Measurements from ENCODE around the gene UBE3D. TPM values are rescaled to one million over a fixed set of nuclear protein-coding genes. Genes with fewer than 3 reads are reported as not detected.

UBE3D gene
- total RNA-seq, 1 experiment from 2014 or later: 10.9 TPM

GRCh38 chr6:82870582-82871172, 195.0 kb downstream of the UBE3D start:
- H3K36me3 Mint-ChIP-seq (ENCODE audit: insufficient read depth, unreplicated experiment): no peaks in the 10 kb centered on the region
- Histone ChIP-seq H3K27me3 (replicated peaks; ENCODE audit: control insufficient read depth, insufficient read depth, low read length) (no peaks in the 10 kb centered on the region), H3K36me3 (ENCODE audit: control insufficient read depth, insufficient read depth, low read length) (no peaks in the 10 kb centered on the region), H3K9me3 (no peaks in the 10 kb centered on the region), H3K4me3 (ENCODE audit: low read depth, low read length) (no peak overlapping the region), H3K4me1 (no peaks in the 10 kb centered on the region)
- no peaks in the 10 kb centered on the region for H3K4me1 Mint-ChIP-seq (ENCODE audit: low read depth, unreplicated experiment)
- ChIA-PET CTCF (no interaction called here), POLR2A (no interaction called here)
- peaks cover 4% of the 10 kb centered on the region for H3K27me3 Mint-ChIP-seq (ENCODE audit: insufficient read depth, unreplicated experiment)
- H3K4me3 Mint-ChIP-seq (ENCODE audit: unreplicated experiment): no peak overlapping the region
- no TSS peak for BruUV-seq (replicated peaks)
- no peak for DNase-seq
- no peak overlapping the region for H3K27ac Mint-ChIP-seq (ENCODE audit: unreplicated experiment)
- TF ChIP-seq CTCF (IDR thresholded peaks at IDR 0.05; ENCODE audit: insufficient read depth in 1 of 2, low read depth in 1 of 2, low read length in 1 of 2, severe bottlenecking in 1 of 2, unreplicated experiment in 1 of 2): no peak
- no peaks in the 10 kb centered on the region for H3K9me3 Mint-ChIP-seq (ENCODE audit: unreplicated experiment)
- intact Hi-C loops (cut with micrococcal nuclease; ENCODE audit: unreplicated experiment): no loop called here

- POLR2A ChIA-PET: no interaction called here
Measured at GRCh38 chr6:82869493-82869892, 196.1 kb downstream of the UBE3D start.

GRCh38 chr6:82867946-82868345, 197.7 kb downstream of the UBE3D start:
- no peaks in the 10 kb centered on the region for H3K36me3 ChIP-seq (ENCODE audit: control insufficient read depth, insufficient read depth, low read length)
- intact Hi-C loops (cut with micrococcal nuclease; ENCODE audit: unreplicated experiment): no loop called here
- Mint-ChIP-seq H3K36me3 (ENCODE audit: insufficient read depth, unreplicated experiment) (no peaks in the 10 kb centered on the region), H3K4me1 (ENCODE audit: low read depth, unreplicated experiment) (no peaks in the 10 kb centered on the region), H3K9me3 (ENCODE audit: unreplicated experiment) (no peaks in the 10 kb centered on the region), H3K27ac (ENCODE audit: unreplicated experiment) (no peak overlapping the region), H3K27me3 (ENCODE audit: insufficient read depth, unreplicated experiment) (peaks cover 4% of the 10 kb centered on the region), H3K4me3 (ENCODE audit: unreplicated experiment) (no peak overlapping the region)
- no peaks in the 10 kb centered on the region for H3K4me1 ChIP-seq
- no peak for TF ChIP-seq CTCF (IDR thresholded peaks at IDR 0.05; ENCODE audit: insufficient read depth in 1 of 2, low read depth in 1 of 2, low read length in 1 of 2, severe bottlenecking in 1 of 2, unreplicated experiment in 1 of 2)
- no peak for DNase-seq
- no peak overlapping the region for H3K4me3 ChIP-seq (ENCODE audit: low read depth, low read length)
- CTCF ChIA-PET: no interaction called here
- H3K9me3 ChIP-seq: no peaks in the 10 kb centered on the region
- H3K27me3 ChIP-seq (replicated peaks; ENCODE audit: control insufficient read depth, insufficient read depth, low read length): no peaks in the 10 kb centered on the region
- no TSS peak for BruUV-seq (replicated peaks)
- POLR2A ChIA-PET: no interaction called here

More at GRCh38 chr6:82869493-82869892, 196.1 kb downstream of the UBE3D start:
- CTCF ChIA-PET: no interaction called here
- no peak for TF ChIP-seq CTCF (IDR thresholded peaks at IDR 0.05; ENCODE audit: insufficient read depth in 1 of 2, low read depth in 1 of 2, low read length in 1 of 2, severe bottlenecking in 1 of 2, unreplicated experiment in 1 of 2)
- Histone ChIP-seq H3K9me3 (no peaks in the 10 kb centered on the region), H3K4me1 (no peaks in the 10 kb centered on the region), H3K36me3 (ENCODE audit: control insufficient read depth, insufficient read depth, low read length) (no peaks in the 10 kb centered on the region), H3K4me3 (ENCODE audit: low read depth, low read length) (no peak overlapping the region), H3K27me3 (replicated peaks; ENCODE audit: control insufficient read depth, insufficient read depth, low read length) (no peaks in the 10 kb centered on the region)
- intact Hi-C loops (cut with micrococcal nuclease; ENCODE audit: unreplicated experiment): no loop called here
- no peak for DNase-seq
- H3K4me1 Mint-ChIP-seq (ENCODE audit: low read depth, unreplicated experiment): no peaks in the 10 kb centered on the region
- no peaks in the 10 kb centered on the region for H3K36me3 Mint-ChIP-seq (ENCODE audit: insufficient read depth, unreplicated experiment)
- H3K4me3 Mint-ChIP-seq (ENCODE audit: unreplicated experiment): no peak overlapping the region
- no TSS peak for BruUV-seq (replicated peaks)
- no peaks in the 10 kb centered on the region for H3K9me3 Mint-ChIP-seq (ENCODE audit: unreplicated experiment)
- H3K27me3 Mint-ChIP-seq (ENCODE audit: insufficient read depth, unreplicated experiment): peaks cover 4% of the 10 kb centered on the region
- no peak overlapping the region for H3K27ac Mint-ChIP-seq (ENCODE audit: unreplicated experiment)

Measured in Caco-2 (cell line).